B cell (primary cell): ENCODE measurements around the gene MRPS22. TPM values are rescaled to one million over a fixed set of nuclear protein-coding genes. Genes with fewer than 3 reads are reported as not detected.

Experiments
- ATAC-seq: fragments of 200-7000 bp; cut with Tn5 transposase; one replicate; pipeline ENCODE4 v1.10.0; 2021; ENCODE audit warnings: low read depth, mild to moderate bottlenecking, moderate number of reproducible peaks, moderate library complexity
- CTCF ChIA-PET: fragments of 350-600 bp; sonication (Branson Sonifier 250); formaldehyde crosslinking; loops from one replicate; lab custom pipeline; 2021; ENCODE audit warnings: antibody characterized with exemption, inconsistent platforms; lab: Charles Lee
- POLR2A ChIA-PET: fragments of 350-600 bp; sonication (Branson Sonifier 250); formaldehyde crosslinking; loops from one replicate; lab custom pipeline; 2021; ENCODE audit warnings: antibody characterized with exemption; lab: Charles Lee
- DNase-seq: peaks from one replicate; pipeline ENCODE4 v3.0.0; 2013
- H2AFZ ChIP-seq: 2 replicates; pipeline ENCODE4 v1.6.1; 2012; ENCODE audit warnings: mild to moderate bottlenecking, low read depth, low read length; ENCODE audit not compliant: insufficient read depth, poor library complexity, severe bottlenecking
- H3K27ac ChIP-seq, 2 donors: 1 replicate in 1 of 2; 2 replicates in 1 of 2; pipeline ENCODE4 v1.5.1; 2012 to 2013; ENCODE audit warnings: low read length in 2 of 2, mild to moderate bottlenecking in 2 of 2, moderate library complexity in 1 of 2
- H3K27me3 ChIP-seq, 4 experiments: fragments of 200-600 bp in 1 of 4; sonication (generic) in 1 of 4; replicated peaks in 1 of 4; 1 replicate in 2 of 4; 2 replicates in 2 of 4; pipeline versions ENCODE4 v1.6.1 to v1.7.0; 2013 to 2016; ENCODE audit warnings: low read length in 3 of 4, mild to moderate bottlenecking in 2 of 4, mixed read lengths in 1 of 4, moderate library complexity in 1 of 4; ENCODE audit not compliant: insufficient read depth in 4 of 4, control insufficient read depth in 3 of 4; ENCODE audit errors: control extremely low read depth in 1 of 4
- H3K36me3 ChIP-seq, 2 experiments: replicated peaks in 1 of 2; 1 replicate in 1 of 2; 2 replicates in 1 of 2; pipeline versions ENCODE4 v1.6.1 to v1.7.1; 2013; ENCODE audit warnings: low read length in 1 of 2; ENCODE audit not compliant: insufficient read depth in 2 of 2, control insufficient read depth in 1 of 2; ENCODE audit errors: control extremely low read depth in 1 of 2, extremely low read depth in 1 of 2
- H3K4me1 ChIP-seq, 2 donors: fragments of 200-600 bp in 1 of 2; sonication (generic) in 1 of 2; 1 replicate in 1 of 2; 2 replicates in 1 of 2; pipeline versions ENCODE4 v1.5.1 to v1.6.1; 2013 to 2017; ENCODE audit warnings: low read length in 2 of 2; ENCODE audit not compliant: control insufficient read depth in 2 of 2, insufficient read depth in 2 of 2
- H3K4me2 ChIP-seq: replicated peaks from 2 replicates; pipeline ENCODE3; 2012; ENCODE audit warnings: mild to moderate bottlenecking, low read depth, low read length; ENCODE audit not compliant: poor library complexity, severe bottlenecking
- H3K4me3 ChIP-seq, 5 experiments: fragments of 200-600 bp in 1 of 5; sonication (generic) in 1 of 5; 1 replicate in 3 of 5; 2 replicates in 2 of 5; pipeline versions ENCODE4 v1.5.1 to v1.7.0; 2011 to 2016; ENCODE audit warnings: low read length in 4 of 5, mild to moderate bottlenecking in 4 of 5, low read depth in 2 of 5, control low read depth in 1 of 5, moderate library complexity in 1 of 5; ENCODE audit not compliant: insufficient read depth in 1 of 5; ENCODE audit errors: control extremely low read depth in 1 of 5, extremely low read depth in 1 of 5
- H3K79me2 ChIP-seq: fragments of 200-600 bp; sonication (generic); one replicate; pipeline ENCODE4 v1.6.0; 2016; ENCODE audit warnings: low read length; ENCODE audit not compliant: control insufficient read depth, insufficient read depth
- H3K9ac ChIP-seq: fragments of 200-600 bp; sonication (generic); 2 replicates; pipeline ENCODE4 v1.6.1; 2017; ENCODE audit warnings: mild to moderate bottlenecking, low read length, moderate library complexity
- H3K9me3 ChIP-seq, 3 donors: one replicate each; pipeline versions ENCODE4 v1.6.1 to v1.7.1; 2013; ENCODE audit warnings: low read length in 2 of 3; ENCODE audit not compliant: control insufficient read depth in 2 of 3, insufficient read depth in 1 of 3; ENCODE audit errors: control extremely low read depth in 1 of 3
- H4K20me1 ChIP-seq: 2 replicates; pipeline ENCODE4 v1.6.0; 2012; ENCODE audit warnings: mild to moderate bottlenecking, low read length; ENCODE audit not compliant: insufficient read depth, control insufficient read depth, poor library complexity, severe bottlenecking
- H3K27ac Mint-ChIP-seq: one replicate; pipeline ENCODE4 v1.8.0; 2021; ENCODE audit warnings: mixed read lengths
- H3K27me3 Mint-ChIP-seq: one replicate; pipeline ENCODE4 v1.8.0; 2021; ENCODE audit warnings: mixed read lengths
- H3K4me1 Mint-ChIP-seq: one replicate; pipeline ENCODE4 v1.8.0; 2021; ENCODE audit warnings: mixed read lengths
- H3K4me3 Mint-ChIP-seq: one replicate; pipeline ENCODE4 v1.8.0; 2021; ENCODE audit warnings: mixed read lengths
- H3K9me3 Mint-ChIP-seq: one replicate; pipeline ENCODE4 v1.8.0; 2022; ENCODE audit warnings: mixed read lengths; ENCODE audit not compliant: insufficient read depth
- EZH2 ChIP-seq: IDR thresholded peaks from 2 replicates; pipeline ENCODE4 v1.6.1; 2012; ENCODE audit warnings: borderline replicate concordance, low read depth, mild to moderate bottlenecking, moderate library complexity, low read length; ENCODE audit not compliant: insufficient read depth, poor library complexity, severe bottlenecking
- WGBS: methylation state at CpG from one replicate; pipeline ENCODE4 v1.1.5; 2013; ENCODE audit warnings: missing lambda C conversion rate; ENCODE audit not compliant: insufficient coverage; 5-methylcytosine and 5-hydroxymethylcytosine counted together
- intact Hi-C: fragments of 100-400 bp; cut with micrococcal nuclease; formaldehyde crosslinking; loops from one replicate; pipeline ENCODE4 v1.10.0; 2022
- polyA plus RNA-seq: library from polyadenylated mRNA; depleted of rRNA; stranded (reverse); fragments of >200 nt; gene quantifications from 2 replicates; pipeline ENCODE4 v1.2.3, GENCODE V29; 2012
- total RNA-seq, 2 donors: library from RNA; stranded (reverse); fragments of 120-200 nt in 1 of 2; gene quantifications; 1 replicate in 1 of 2; 2 replicates in 1 of 2; pipeline versions ENCODE4 v1.2.3 to v1.2.4, GENCODE V29; 2013 to 2022
- TF ChIP-seq, protein P1 (sequence below): fragments of 200-600 bp; IDR thresholded peaks from one replicate; pipeline ENCODE4 v1.8.0; 2022; ENCODE audit warnings: antibody characterized with exemption, mild to moderate bottlenecking

The MRPS22 gene
- total and polyA plus RNA-seq, 2 donors (not counting 1 experiment from before 2014, with no cell fraction given) = 19.1 to 32.5 TPM

DNA sequence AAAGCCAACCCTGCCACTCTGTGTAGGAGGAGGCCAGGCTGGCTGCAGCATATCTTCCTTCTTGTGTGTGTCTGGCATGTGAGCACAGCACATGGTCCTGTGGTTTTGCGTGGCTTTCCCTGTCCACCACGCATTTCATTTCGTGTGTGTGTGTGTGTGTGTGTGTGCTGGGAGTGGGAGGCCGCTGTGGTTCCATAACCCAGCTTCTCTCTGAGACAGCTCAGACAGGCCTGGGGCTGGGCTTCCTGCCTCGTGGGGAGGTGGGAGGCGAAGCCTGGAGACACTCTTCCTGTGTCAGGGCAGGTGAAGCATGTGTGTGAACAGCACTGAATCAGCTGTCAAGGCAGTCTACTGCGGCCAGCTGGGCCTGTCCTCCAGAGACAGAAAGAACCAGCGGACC is 16.0 kb upstream of the MRPS22 start:
- no peak overlapping the region for H3K4me2 ChIP-seq
- no peaks in the 10 kb centered on the region for H4K20me1 ChIP-seq
- H3K9me3 ChIP-seq = no peaks in the 10 kb centered on the region
- H3K27me3 Mint-ChIP-seq = peaks cover 37% of the 10 kb centered on the region
- H3K4me3 ChIP-seq = no peak overlapping the region
- ATAC-seq (no peak), DNase-seq (no peak)
- TF ChIP-seq, protein P1, sequence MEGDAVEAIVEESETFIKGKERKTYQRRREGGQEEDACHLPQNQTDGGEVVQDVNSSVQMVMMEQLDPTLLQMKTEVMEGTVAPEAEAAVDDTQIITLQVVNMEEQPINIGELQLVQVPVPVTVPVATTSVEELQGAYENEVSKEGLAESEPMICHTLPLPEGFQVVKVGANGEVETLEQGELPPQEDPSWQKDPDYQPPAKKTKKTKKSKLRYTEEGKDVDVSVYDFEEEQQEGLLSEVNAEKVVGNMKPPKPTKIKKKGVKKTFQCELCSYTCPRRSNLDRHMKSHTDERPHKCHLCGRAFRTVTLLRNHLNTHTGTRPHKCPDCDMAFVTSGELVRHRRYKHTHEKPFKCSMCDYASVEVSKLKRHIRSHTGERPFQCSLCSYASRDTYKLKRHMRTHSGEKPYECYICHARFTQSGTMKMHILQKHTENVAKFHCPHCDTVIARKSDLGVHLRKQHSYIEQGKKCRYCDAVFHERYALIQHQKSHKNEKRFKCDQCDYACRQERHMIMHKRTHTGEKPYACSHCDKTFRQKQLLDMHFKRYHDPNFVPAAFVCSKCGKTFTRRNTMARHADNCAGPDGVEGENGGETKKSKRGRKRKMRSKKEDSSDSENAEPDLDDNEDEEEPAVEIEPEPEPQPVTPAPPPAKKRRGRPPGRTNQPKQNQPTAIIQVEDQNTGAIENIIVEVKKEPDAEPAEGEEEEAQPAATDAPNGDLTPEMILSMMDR = no peak
- no peak for TF ChIP-seq EZH2
- no peaks in the 10 kb centered on the region for H3K79me2 ChIP-seq
- no peaks in the 10 kb centered on the region for H3K9me3 Mint-ChIP-seq
- H3K4me1 ChIP-seq = peaks cover 8 to 10% of the 10 kb centered on the region in 2 donors
- ChIA-PET CTCF (interaction anchor here (1.5 to 2.1 kb wide), 2 partner anchors 9 to 216 kb away, joined by 6 to 7 read pairs; no protein-coding TSS in a partner anchor), POLR2A (no interaction called here)
- intact Hi-C loops = no loop called here
- peaks cover 0 to 22% (median 16%) of the 10 kb centered on the region in 4 experiments for H3K27me3 ChIP-seq
- no peaks in the 10 kb centered on the region for H3K36me3 ChIP-seq
- WGBS = 49% methylated on average over 5 of the region's 8 CpGs
- no peak overlapping the region for H3K27ac ChIP-seq
- no peak overlapping the region for H3K27ac Mint-ChIP-seq
- peaks cover 12% of the 10 kb centered on the region for H3K4me1 Mint-ChIP-seq
- no peak overlapping the region for H3K4me3 Mint-ChIP-seq
- peak overlapping the region; percentile 78 for H2AFZ ChIP-seq
- H3K9ac ChIP-seq = no peak overlapping the region

DNA sequence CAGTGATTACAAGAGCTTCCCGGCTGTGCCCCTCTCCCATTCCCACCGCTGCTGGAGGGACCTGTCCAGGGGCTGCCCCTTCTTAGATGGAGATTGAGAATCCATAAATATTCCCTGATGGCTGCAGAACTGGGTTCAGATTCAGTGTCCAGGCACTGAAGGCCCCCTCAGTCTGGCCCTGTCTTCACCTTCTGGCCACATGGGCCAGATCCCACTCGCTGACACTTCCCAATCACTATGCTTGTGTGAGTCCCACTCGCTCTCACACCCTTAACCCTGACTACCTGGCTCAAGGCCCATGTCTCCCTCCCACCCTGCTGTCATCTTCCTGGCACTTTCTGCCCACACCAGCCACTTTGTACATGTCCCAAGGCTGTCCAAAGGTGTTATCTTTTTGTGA is 15.5 kb upstream of the MRPS22 start:
- Mint-ChIP-seq H3K27ac (peak overlapping the region; percentile 34), H3K27me3 (peaks cover 39% of the 10 kb centered on the region)

More for the DNA sequence above, 15.5 kb upstream of the MRPS22 start:
- Histone ChIP-seq H3K9ac (no peak overlapping the region), H3K27me3 (peaks cover 0 to 22% (median 16%) of the 10 kb centered on the region in 4 experiments), H3K4me3 (no peak overlapping the region), H3K27ac (no peak overlapping the region), H3K79me2 (no peaks in the 10 kb centered on the region), H4K20me1 (no peaks in the 10 kb centered on the region), H3K36me3 (no peaks in the 10 kb centered on the region), H2AFZ (peak overlapping the region; percentile 78), H3K4me2 (no peak overlapping the region), H3K4me1 (peaks cover 8 to 10% of the 10 kb centered on the region in 2 donors), H3K9me3 (no peaks in the 10 kb centered on the region)
- ATAC-seq = no peak
- Mint-ChIP-seq H3K4me3 (no peak overlapping the region), H3K9me3 (no peaks in the 10 kb centered on the region), H3K4me1 (peaks cover 12% of the 10 kb centered on the region)
- intact Hi-C loops = no loop called here
- no peak for DNase-seq
- TF ChIP-seq, protein P1 = no peak
- no peak for TF ChIP-seq EZH2
- WGBS = 96% methylated on average over 4 of the region's 4 CpGs
- ChIA-PET POLR2A (no interaction called here), CTCF (interaction anchor here (1.5 to 2.1 kb wide), 3 partner anchors 9 to 392 kb away, joined by 6 to 9 read pairs (median 7); no protein-coding TSS in a partner anchor)
